Parathyroid adenoma (tissue), 2 donors: ENCODE results near the gene GJC2.
A peak's percentile ranks its signal among the peaks of the same experiment; 100 is the strongest.

Experiments
- H2AFZ ChIP-seq: fragments of 300-600 bp; sonication (generic); one replicate; pipeline ENCODE4 v1.7.0; 2017; ENCODE audit warnings: antibody characterized with exemption, mild to moderate bottlenecking
- H3K27ac ChIP-seq: fragments of 300-600 bp; sonication (generic); one replicate; pipeline ENCODE4 v1.7.0; 2017
- H3K27me3 ChIP-seq: fragments of 300-600 bp; sonication (generic); one replicate; pipeline ENCODE4 v1.7.0; 2017; ENCODE audit warnings: low read length; ENCODE audit not compliant: control insufficient read depth, insufficient read depth
- H3K36me3 ChIP-seq: fragments of 300-600 bp; sonication (generic); one replicate; pipeline ENCODE4 v1.7.0; 2017; ENCODE audit warnings: low read length; ENCODE audit not compliant: control insufficient read depth, insufficient read depth
- H3K4me1 ChIP-seq: fragments of 300-600 bp; sonication (generic); one replicate; pipeline ENCODE4 v1.7.0; 2017; ENCODE audit warnings: control low read depth
- H3K4me2 ChIP-seq: fragments of 300-600 bp; sonication (generic); one replicate; pipeline ENCODE4 v1.7.0; 2017; ENCODE audit warnings: low read length
- H3K4me3 ChIP-seq: fragments of 300-600 bp; sonication (generic); one replicate; pipeline ENCODE4 v1.7.0; 2017; ENCODE audit warnings: low read depth, low read length
- H3K79me2 ChIP-seq: fragments of 300-600 bp; sonication (generic); one replicate; pipeline ENCODE4 v1.7.0; 2017; ENCODE audit warnings: control low read depth
- H3K9ac ChIP-seq: fragments of 300-600 bp; sonication (generic); one replicate; pipeline ENCODE4 v1.7.0; 2017; ENCODE audit warnings: mild to moderate bottlenecking
- H3K9me3 ChIP-seq: fragments of 300-600 bp; sonication (generic); one replicate; pipeline ENCODE4 v1.7.0; 2017; ENCODE audit warnings: low read length; ENCODE audit not compliant: control insufficient read depth
- TF ChIP-seq, protein P1 (sequence below): fragments of 300-600 bp; sonication (generic); IDR thresholded peaks from one replicate; pipeline ENCODE4 v1.7.0; 2017; ENCODE audit warnings: antibody characterized with exemption, mild to moderate bottlenecking
- donor health status: primary hyperparathyroidism.

Gene GJC2

GRCh38 chr1:228177183-228177475, 27.4 kb downstream of the GJC2 start:
- Histone ChIP-seq H3K27ac (no peak overlapping the region), H3K79me2 (no peaks in the 10 kb centered on the region), H3K27me3 (no peaks in the 10 kb centered on the region), H3K9me3 (no peaks in the 10 kb centered on the region), H3K4me2 (no peak overlapping the region), H3K4me1 (peaks cover 3% of the 10 kb centered on the region), H3K36me3 (no peaks in the 10 kb centered on the region), H3K9ac (no peak overlapping the region), H2AFZ (no peak overlapping the region), H3K4me3 (no peak overlapping the region)
- TF ChIP-seq, protein P1, sequence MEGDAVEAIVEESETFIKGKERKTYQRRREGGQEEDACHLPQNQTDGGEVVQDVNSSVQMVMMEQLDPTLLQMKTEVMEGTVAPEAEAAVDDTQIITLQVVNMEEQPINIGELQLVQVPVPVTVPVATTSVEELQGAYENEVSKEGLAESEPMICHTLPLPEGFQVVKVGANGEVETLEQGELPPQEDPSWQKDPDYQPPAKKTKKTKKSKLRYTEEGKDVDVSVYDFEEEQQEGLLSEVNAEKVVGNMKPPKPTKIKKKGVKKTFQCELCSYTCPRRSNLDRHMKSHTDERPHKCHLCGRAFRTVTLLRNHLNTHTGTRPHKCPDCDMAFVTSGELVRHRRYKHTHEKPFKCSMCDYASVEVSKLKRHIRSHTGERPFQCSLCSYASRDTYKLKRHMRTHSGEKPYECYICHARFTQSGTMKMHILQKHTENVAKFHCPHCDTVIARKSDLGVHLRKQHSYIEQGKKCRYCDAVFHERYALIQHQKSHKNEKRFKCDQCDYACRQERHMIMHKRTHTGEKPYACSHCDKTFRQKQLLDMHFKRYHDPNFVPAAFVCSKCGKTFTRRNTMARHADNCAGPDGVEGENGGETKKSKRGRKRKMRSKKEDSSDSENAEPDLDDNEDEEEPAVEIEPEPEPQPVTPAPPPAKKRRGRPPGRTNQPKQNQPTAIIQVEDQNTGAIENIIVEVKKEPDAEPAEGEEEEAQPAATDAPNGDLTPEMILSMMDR: no peak

GRCh38 chr1:228177721-228178710, 28.3 kb downstream of the GJC2 start:
- Histone ChIP-seq H3K4me3 (no peak overlapping the region), H3K27ac (peak overlapping the region; percentile 49), H3K79me2 (no peaks in the 10 kb centered on the region), H3K4me1 (peaks cover 3% of the 10 kb centered on the region), H3K9ac (no peak overlapping the region), H3K4me2 (no peak overlapping the region), H3K36me3 (no peaks in the 10 kb centered on the region), H3K9me3 (no peaks in the 10 kb centered on the region), H2AFZ (no peak overlapping the region), H3K27me3 (no peaks in the 10 kb centered on the region)
- TF ChIP-seq, protein P1: no peak

DNA sequence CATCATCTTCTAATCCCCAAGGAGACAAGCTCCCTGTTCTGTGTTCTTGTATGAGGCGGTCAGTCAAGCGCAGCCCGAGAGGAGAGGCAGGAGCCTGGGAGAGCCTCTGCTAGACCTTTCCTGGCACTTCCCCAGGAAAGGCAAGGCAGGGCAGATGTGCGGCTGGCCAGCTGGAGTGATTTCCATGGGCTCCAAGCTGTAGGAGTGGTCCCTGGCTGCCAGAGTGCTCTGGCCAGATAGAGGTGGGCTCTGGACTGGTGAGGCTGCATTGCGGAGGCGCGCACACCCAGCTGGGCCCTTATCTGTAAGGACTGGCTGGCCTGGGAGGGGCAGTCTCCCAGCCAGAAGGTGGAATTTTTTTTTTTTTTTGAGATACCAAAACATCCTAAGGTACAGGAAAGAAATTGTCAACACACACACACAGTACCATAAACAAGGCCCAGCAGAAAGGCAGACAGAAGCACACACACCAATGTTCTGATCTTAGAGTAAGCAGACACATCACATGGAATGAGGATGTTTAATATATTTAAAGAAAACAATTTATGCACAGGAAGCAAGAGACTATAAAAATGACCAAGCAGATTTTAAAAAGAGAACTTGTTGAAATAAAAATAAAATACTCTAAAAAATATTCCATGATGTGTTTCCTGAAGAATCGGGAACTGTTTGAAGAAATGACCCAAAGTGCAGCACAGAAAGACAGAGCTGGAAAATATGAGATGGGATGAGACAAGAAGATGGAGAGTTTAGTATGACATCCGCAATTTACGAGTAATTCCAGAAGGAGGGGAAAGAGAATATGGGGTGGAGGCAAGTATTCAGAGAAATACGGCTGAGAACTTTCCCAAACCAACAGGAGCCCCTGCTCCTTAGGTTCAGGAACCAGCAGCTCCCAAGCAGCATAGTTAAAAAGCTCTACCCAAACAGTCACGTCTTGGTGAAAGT, 29.3 kb downstream of the GJC2 start:
- TF ChIP-seq, protein P1: no peak
- Histone ChIP-seq H3K27me3 (no peaks in the 10 kb centered on the region), H3K4me1 (peaks cover 3% of the 10 kb centered on the region), H3K79me2 (no peaks in the 10 kb centered on the region), H2AFZ (peak overlapping the region; percentile 57), H3K27ac (peak overlapping the region; percentile 49), H3K9ac (no peak overlapping the region), H3K4me3 (no peak overlapping the region), H3K9me3 (no peaks in the 10 kb centered on the region), H3K36me3 (no peaks in the 10 kb centered on the region), H3K4me2 (no peak overlapping the region)

GRCh38 chr1:228180271-228180958, 30.7 kb downstream of the GJC2 start:
- TF ChIP-seq, protein P1: no peak
- Histone ChIP-seq H3K4me2 (no peak overlapping the region), H3K36me3 (no peaks in the 10 kb centered on the region)

More at GRCh38 chr1:228180271-228180958, 30.7 kb downstream of the GJC2 start:
- no peak overlapping the region for H3K27ac ChIP-seq
- no peak overlapping the region for H2AFZ ChIP-seq
- no peaks in the 10 kb centered on the region for H3K27me3 ChIP-seq
- no peak overlapping the region for H3K4me3 ChIP-seq
- H3K79me2 ChIP-seq: no peaks in the 10 kb centered on the region
- peaks cover 3% of the 10 kb centered on the region for H3K4me1 ChIP-seq
- H3K9me3 ChIP-seq: no peaks in the 10 kb centered on the region
- H3K9ac ChIP-seq: no peak overlapping the region
